CD4-positive, alpha-beta T cell treated with Interleukin-17A for 1 hour (primary cell): ENCODE measurements around the gene HTRA3.
"Not testable (repeated sequence)": the region's sequence is repeated elsewhere in the genome, so short reads cannot be mapped to it uniquely, and the experiment has no call there.

ENCODE experiments used
- DNase-seq: peaks from one replicate; pipeline ENCODE4 v3.0.0-alpha.2; 2020

The HTRA3 gene

GRCh38 chr4:8332038-8332857, 62.7 kb downstream of the HTRA3 start:
- DNase-seq: no peak

DNA sequence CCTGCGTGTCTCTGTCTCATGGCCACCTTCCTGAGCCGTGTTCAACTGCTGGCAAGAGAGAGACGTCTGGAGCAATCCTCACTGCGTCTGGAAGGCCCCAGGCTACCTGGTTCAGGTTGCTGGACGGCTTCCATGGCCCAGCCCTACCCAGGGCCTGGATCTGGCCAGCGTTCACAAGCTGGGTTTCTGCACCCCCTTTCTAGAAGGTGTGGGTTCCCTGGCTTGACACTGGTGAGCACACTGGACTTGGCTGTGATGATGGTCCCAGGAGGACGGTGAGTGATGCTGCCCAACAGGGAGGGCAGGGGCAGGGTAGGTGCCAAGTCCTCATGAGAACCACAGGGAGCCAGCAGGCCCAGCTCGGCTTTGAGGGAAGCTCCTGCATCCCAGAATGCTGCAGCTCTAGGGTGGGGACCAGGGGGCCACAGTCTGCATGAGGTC, 63.4 kb downstream of the HTRA3 start:
- no peak for DNase-seq

- no peak for DNase-seq
Measured at GRCh38 chr4:8333726-8334460, 64.3 kb downstream of the HTRA3 start.

GRCh38 chr4:8334786-8335460, 65.4 kb downstream of the HTRA3 start:
- DNase-seq: no peak

DNA sequence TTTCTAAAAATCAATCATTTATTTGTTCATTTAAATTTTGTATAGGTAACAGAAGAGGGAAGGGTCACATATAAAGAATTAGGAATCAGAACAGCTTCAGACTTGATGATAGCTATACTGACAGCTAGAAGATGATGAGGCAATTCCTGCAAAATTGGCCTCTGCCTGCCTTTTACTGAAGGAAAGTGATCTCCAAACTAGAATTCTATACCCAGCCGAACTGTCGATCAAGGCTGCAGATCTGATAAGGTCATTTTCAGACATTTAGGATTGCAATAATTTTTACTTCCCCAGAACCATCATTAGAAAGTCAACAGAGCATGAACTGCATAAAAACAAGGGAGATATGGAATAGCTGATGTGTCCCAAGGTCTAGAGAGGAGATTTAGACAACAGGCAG, 66.3 kb downstream of the HTRA3 start:
- DNase-seq: no peak

- DNase-seq: no peak
Measured at GRCh38 chr4:8336412-8337075, 67.0 kb downstream of the HTRA3 start.

- DNase-seq: no peak
Measured at GRCh38 chr4:8338351-8338961, 68.9 kb downstream of the HTRA3 start.

DNA sequence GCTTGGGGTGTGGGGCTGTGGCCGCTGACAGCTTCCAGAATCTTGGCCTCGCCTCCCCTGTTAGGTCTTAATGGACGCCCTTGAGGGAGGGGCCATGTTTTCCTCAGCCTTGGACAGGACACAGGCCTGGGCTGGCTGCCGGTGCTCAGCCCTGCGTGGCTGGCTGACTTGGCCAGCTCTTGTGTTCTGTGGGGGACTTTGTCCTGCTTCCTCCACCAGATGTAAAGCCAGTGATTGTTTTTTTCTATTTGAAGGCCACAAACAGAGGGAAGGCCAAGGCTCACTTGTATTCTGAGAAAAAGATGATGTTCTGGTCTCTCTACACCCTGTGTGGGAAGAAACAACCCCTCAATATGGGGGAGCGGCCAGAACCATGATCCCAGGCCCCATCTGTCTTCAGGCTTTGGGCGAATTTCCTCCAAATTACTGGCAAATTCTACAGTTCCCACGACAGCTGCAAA, 71.3 kb downstream of the HTRA3 start:
- no peak for DNase-seq

- DNase-seq: not testable (repeated sequence)
Measured at GRCh38 chr4:8341281-8341680, 71.7 kb downstream of the HTRA3 start.

GRCh38 chr4:8341691-8342090, 72.1 kb downstream of the HTRA3 start:
- DNase-seq: no peak

GRCh38 chr4:8342651-8343261, 73.2 kb downstream of the HTRA3 start:
- no peak for DNase-seq

DNA sequence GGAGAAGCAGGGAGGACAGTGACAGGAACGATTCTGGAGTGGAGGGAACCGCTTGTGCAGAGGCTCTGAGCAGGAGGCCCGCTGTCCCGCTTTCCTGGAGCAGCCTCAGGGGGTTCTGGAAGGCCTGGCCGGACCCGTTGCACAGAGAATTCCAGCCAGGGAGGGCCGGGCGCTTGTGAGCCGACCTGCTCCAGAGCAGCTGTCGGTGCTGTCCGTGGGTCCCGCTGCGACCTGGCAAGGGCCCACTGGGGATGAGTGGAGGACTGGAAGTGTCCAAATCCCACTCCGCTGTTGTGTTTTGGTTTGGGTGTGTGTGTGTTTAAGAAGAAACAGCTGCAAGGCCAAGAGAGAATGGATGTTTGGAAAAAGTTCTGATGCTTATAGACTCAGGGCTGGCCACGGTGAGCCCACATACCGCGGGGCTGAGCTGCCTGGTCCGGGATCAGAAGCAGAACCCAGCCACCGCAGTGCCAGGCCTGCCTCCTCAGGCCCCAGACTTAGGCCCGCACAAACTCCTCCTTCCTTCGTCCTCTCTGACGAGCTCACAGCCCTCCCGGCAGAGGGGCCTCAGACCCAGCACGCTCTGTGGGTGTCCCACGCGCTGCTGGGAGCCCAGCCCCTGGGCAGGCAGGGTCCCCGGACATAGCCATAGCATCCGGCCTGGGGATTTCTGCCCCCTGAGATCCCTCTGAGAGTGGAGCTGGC, 73.9 kb downstream of the HTRA3 start:
- no peak for DNase-seq

DNA sequence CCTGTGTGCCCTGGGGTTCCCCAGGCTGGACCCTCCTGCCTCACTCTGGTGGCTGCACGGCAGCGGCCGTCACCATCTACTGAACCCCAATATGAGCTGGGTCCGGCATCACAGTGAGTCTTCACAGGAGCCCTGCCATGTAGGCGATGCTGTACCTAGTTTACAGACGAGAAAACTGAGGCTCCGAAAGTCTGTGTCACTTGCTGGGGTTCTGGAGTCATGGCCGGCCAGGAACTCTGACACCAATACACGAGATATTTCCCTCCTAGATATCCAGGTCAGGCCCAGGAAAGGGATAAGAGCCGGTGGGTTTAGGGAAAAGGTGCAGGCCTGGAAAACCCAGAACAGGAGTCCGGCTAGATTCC, 74.4 kb downstream of the HTRA3 start:
- no peak for DNase-seq

DNA sequence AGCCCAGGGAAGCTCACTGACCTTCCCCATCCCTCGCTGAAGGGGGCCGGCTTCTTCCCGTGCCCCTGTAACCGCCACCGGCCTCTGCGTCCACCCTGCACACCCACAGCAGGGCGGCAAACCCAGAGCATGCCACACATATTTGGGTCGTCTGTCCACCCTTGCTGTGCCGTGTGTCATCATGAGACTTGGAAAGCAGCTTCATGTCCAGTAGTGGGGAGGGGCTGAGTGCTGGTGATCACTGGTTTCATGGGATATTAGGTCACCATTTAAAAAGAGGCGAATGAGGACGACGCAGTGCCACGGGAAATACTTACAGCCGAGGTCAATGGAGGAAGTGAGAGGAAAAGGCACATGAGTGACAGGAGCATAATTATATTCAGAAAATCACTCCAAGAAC, 74.8 kb downstream of the HTRA3 start:
- no peak for DNase-seq

DNA sequence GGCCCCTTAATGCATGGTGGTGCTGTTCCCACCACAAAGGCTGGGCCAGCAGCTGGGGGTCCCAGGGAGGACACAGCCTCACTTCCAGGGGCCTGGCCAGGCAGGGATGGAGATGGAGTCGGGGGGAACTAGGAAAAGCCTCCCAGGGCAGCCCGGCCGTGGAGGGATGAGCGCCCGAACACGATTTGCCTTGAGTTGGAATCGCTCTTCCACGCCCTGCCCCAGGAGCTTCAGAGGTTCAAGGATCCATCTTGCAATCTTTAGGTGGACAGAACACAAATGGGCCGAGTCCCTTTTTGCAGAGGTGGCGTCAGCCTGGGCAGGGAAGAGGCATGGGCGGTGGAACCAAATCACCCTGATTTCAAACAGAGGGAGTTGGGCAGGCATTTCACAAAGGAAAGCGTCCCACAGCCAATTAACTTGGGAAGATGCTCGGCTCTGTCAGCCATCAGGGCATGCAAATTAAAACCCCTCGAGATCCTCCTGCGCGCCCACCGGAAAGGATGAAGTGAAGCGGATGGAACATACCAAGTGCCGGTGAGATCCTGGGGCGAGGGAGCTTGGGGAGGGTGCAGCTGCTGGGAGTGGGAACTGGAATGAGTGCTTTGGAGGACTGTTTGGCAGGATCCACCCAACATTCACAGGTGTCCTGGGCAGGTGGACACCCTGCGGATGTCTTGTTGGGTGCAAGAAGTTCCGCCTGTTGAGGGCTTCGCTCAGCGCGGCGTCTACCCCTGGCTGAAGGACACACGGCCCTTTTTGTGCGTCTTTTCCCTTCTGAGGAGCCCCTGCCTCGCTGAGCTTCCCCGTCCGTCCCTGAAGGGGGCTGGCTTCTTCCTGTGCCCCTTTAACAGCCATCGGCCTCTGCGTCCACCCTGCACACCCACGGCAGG, 75.7 kb downstream of the HTRA3 start:
- no peak for DNase-seq

DNA sequence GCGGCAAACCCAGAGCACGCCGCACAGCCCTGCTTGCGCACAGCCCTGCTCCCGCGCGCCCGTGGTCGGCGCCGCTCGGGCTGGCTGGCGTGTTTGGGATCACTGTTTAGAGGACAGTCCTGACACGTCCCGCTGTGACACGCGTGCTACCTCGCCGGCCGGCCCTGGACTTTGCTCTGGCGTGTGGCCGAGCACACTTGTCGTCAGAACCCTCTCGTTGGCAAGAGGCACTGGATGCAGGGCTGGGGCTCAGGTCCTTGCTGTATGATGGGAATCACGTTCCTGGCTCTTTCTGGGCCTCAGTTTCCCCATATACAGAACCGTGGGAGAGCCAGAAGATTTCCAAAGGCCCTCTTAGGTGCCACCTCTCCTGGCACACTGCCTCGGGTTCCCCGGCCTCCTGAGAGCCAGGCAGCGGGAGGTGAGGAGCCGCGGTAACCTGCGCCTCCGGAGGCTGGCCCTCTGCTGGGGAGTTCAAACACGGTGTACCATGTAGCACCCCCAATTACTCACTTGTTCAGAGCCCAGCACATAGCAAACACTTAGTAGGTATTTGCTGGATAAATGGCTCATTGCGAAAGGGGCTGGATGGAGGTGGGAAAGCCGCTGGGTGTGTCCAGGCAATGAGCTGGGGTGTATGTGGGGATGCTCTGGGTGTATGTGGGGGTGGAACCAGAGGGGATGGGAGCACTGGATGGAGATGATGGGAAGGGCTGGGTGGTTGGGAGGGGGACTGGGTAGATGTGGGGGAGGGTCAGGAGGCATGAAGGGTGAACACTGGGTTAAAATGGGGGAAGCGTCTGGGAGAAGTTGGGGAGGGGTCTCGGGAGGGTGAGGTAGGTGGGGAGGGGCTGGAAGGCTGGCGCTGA, 76.6 kb downstream of the HTRA3 start:
- DNase-seq: no peak

DNA sequence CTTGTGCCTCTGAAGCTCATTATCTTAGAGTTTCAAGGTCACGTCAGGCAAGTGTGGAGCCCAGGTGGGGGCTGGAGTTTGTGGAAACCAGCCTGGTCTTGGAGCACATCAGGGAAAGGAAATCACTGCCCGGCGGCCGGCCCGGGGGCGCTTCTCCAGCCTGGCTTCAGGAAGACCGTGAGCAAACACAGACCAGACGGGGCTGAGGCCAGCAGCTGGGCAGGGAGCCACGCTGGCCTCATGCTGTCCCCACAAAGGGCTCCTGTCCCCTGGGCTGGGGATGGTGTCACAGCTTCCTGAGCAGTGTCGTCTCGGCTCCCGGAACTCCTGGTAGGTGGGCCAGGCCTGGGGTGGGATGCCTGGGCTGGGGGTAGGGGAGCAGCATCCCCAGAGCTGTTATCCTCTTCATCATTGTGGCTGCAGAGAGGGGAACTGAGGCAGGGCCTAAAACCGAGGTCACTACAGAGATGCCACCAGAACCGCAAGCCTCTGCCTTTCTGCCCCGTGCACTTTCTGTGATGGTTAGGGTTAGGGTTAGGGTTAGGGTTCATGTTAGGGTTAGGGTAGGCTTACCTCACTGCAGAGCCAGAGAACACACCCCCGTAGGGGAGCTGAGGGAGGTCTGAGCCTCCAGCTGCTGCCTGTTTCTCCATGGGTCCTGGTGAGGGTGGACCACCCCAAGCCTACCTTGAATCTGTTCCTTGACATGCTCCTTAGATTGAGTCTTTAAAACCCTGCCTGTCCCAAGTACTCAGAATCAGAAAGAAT, 77.5 kb downstream of the HTRA3 start:
- DNase-seq: no peak

- no peak for DNase-seq
Measured at GRCh38 chr4:8347660-8348059, 78.1 kb downstream of the HTRA3 start.

GRCh38 chr4:8348071-8348470, 78.5 kb downstream of the HTRA3 start:
- no peak for DNase-seq
